HG02798 (cell line): ENCODE measurements around the gene ATP5PD.
"Not testable (repeated sequence)": the region's sequence is repeated elsewhere in the genome, so short reads cannot be mapped to it uniquely, and the experiment has no call there.

Experiments
- ATAC-seq: cut with Tn5 transposase; IDR thresholded peaks from one replicate; pipeline ENCODE4 v1.9.1; 2021; ENCODE audit warnings: mild to moderate bottlenecking; ENCODE audit not compliant: unreplicated experiment, poor library complexity

ATP5PD gene

DNA sequence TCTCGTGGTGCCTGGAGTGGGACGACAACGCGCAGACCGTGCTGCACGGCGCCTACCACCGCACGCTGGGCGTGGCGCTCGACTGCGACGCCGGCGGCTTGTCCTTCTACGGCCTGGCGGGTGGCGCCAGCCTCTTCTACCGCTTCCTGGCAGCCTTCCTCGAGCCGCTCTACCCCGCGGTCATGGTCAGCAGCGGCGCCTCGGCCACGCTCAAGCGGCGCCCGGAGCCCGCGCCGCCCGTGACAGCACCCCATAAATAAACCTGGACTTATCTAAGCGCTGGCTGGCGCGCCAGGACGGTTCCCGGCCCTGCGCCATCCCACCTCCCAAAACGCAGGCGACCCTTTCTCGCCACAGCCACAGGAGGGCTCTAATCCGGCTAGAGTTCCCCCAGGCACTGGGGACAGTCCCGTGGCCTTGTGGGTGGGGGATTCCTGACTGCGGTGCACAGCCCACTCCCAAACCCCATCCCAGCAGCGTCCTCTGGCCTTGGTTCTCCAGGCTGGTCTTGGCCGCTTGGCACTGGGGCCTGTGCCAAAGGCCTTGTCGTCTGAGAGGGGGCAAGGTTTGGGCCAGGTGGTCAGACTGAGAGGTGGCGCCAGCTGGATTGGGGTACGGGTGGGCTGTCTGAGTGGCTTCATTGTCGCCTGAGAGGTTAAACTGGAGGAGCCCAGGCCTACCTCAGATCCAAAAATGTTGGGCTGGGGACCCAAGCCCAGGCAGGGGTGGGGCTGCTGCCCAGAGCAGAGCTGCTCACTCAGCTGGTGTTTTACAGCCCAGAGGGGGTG lies 30.9 kb upstream of the ATP5PD start:
- peak; percentile 48 for ATAC-seq

DNA sequence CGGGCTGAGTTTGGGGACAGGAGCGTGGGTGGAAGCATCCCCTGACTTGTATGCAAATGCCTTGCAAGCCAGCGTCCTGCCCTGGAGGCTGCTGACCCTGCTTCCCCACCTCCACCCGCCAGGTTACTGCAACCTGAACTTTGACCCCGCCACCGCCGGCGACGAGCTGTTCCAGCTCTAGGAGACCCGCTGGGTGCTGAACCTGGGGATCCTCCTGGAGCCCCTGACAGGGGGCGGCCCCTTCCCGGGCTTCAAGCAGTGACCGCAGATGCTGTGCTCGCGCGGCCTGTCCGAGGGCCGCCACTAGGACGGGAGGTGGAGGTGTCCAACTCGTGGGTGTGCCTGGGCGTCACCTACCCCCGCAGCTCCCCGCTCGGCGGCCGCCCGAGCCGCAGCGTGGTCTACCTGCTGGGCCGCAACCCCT lies 30.3 kb upstream of the ATP5PD start:
- no peak for ATAC-seq

DNA sequence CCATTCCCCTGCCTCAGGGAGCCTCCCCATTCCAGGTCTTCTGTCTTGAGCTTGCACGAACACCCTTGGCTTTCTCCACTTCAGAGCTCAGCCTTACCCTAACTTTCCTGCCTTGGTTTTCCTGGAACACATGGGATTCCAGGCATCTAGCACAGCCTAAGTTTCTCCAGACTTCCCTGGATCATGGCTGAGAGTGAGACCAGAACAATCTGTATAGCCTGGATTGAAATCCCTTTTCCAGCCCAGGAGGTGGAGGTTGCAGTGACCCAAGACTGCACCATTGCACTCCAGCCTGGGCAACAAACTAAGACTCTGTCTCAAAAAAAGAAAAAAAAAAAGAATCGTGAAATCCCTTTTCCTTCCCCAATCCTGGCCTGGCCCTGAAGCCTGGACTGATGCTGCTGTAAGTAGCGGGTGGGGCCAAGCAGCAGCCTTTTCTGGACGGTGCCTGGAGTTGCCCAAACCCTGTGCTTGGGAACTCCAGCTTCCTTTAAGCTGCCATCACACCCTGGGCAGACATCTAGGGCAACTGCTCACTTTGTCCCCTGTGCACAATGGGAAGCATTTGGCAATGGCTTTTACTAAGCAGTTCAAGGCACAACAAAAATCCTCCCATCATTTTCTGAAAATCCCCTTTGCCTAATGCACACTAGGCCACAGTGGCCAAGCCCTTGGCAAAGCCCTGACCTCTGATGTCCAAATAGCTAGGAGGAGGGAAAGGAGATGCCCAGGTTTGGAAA lies 29.0 kb upstream of the ATP5PD start:
- ATAC-seq, result no peak

DNA sequence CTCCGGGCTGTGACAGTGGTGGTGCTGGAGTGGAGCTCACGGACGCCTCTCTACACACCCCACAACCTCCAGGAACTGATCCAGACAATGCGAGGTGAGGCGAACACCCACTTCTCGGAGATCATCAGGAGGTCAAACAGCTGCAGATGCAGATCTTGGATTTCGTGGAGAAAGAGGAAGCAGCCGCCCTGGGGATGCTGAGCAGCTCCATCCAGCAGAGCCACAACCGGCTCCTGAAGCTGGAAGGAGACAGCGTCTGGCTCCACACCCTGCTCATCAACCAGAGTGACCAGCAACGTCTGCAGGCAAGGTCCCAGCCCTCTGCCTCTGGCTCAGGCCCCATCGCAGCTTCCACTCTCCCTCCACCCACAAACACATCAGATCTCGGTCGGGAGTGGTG lies 27.8 kb upstream of the ATP5PD start:
- ATAC-seq, result no peak

DNA sequence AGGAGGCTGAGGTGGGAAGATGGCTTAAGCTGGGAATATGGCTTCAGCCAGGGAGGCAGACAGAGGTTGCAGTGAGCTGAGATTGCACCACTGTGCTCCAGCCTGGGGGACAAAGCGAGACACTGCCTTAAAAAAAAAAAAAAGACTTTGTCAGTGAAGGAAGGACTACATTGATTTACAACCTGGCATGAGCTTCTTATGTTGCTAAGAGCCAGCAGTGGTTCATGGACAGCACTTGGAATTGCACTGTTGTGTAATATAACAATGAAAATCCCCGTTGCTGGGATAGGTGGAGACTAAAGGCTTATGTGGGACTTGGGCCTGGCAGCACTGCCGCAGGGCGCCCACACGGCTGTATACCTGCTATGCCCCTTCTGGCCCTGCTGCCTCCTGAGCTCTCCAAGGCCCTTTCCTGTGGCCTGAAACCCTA lies 26.9 kb upstream of the ATP5PD start:
- ATAC-seq, result no peak

DNA sequence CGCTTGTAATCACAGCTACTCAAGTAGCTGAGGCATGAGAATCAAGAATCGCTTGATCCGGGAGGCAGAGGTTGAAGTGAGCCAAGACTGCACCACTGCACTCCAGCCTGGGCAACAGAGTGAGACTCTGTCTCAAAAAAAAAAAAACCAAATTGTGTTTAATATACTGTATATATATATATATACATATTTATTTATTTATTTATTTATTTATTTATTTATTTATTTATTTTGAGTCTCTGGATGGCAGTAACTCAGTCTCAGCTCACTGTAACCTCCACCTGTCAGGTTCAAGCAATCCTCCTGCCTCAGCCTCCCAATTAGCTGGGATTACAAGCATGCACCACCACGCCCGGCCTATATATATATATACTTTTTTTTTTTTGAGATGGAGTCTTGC lies 26.1 kb upstream of the ATP5PD start:
- not testable (repeated sequence) for ATAC-seq

DNA sequence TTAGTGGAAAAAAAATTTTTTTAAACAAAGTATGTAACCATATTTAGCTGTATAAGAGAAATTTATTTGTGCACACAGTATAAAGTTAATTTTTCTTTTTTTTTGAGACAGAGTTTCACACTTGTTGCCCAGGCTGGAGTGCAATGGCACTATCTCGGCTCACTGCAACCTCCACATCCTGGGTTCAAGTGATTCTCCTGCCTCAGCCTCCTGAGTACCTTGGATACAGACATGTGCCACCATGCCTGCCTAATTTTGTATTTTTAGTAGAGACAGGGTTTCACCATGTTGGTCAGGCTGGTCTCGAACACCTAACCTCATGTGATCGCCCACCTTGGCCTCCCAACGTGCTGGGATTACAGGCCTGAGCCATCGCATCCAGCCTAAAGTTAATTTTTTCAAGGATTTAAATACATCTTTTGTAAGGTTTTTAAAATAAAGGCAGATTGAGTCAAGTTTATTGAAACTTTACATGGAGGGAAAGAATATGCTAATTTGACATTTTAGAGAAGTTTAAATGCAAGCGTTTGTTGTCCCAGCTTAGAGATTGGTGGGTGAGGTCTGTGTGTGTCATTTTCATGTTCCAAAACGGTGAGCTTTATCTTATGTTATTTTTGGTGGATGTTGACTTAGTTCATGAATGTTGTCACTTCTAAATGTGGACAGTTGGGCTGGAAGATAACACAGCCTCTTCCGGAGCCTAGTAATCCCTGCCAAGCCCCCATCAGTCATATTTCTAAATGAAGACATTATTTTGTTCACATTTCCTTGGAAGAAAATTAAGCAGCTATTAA lies 24.9 kb upstream of the ATP5PD start:
- not testable (repeated sequence) for ATAC-seq

DNA sequence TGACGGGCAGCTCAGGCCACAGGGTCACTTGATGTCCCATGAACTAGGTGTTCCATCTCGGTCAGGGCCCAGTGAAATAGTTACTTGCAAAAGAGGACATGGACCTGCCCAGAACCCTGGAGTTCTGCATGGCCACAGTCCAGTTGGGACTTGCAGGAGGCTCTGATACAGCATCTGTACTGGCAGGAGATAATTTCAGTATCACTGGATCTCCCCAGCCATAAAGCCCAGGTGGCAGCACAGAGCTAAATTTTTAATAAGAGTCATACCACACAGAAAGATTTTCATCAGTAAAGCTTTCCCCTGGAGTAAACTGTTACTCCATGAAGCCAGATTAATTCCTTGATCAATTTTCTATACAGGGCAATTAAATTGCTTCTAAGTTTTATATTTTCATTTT lies 23.0 kb upstream of the ATP5PD start:
- no peak for ATAC-seq

DNA sequence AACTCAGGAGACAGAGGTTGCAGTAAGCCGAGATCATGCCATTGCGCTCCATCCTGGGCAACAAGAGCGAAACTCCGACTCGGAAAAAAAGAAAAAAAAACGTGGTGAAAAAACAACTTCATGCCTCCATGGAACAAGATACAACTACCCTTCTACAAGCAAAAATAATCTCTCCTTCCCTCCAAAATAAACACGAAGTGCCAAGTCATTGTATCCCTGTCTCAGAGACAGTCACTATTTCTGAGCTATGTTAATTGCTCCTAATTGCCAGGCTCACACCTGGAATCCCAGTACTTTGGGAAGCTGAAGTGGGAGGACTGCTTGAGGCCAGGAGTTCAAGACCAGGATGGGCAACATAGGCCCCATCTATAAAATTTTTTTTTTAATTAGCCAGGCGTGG lies 22.0 kb upstream of the ATP5PD start:
- ATAC-seq, result no peak

DNA sequence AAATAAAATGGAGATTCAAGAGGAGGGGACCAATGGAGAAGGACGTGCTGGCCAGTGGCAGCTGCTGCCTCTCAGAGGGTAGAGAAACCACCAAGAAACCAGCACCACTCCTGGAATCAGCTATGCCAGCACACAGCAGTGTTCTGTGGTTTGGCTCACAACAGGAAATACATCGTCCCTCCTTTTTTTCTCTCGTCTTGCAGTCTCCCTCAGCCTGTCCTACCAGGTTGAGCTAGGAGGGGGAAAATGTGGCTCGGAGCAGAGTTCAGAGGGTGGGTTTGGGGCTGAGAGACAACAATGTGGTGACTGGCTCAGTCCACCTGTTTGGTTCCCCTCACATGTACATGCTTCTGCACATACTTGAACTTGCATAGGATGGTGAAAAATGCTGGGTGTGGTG lies 21.1 kb upstream of the ATP5PD start:
- ATAC-seq, result no peak

DNA sequence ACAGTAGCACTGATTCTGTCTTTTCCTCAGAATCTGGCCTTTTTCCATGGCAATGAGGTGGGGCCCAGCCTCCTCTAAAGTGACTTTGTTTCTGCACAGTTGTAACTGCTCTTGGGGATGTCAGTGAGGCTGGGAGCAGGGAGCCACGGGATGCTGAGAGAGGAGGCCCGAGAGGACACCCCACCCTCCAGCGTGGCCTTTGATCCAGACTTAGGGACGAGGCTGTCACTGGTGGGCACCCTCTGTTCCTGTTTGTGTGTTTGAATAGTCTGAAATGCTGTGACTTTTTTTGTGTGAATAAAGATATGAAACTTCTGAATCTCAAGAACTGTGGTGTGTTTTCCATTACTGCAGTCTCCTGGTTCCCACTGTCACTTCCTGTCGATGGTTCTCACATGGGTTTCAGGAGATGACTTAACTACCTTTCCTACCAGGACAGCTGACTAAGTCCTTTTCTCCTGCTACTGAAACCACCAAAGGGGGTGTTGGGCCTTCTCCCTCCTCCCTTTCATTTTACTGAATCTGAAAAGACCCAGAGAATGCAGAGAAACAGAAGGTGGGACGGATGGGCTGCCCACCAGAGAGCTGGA lies 18.9 kb upstream of the ATP5PD start:
- no peak for ATAC-seq

DNA sequence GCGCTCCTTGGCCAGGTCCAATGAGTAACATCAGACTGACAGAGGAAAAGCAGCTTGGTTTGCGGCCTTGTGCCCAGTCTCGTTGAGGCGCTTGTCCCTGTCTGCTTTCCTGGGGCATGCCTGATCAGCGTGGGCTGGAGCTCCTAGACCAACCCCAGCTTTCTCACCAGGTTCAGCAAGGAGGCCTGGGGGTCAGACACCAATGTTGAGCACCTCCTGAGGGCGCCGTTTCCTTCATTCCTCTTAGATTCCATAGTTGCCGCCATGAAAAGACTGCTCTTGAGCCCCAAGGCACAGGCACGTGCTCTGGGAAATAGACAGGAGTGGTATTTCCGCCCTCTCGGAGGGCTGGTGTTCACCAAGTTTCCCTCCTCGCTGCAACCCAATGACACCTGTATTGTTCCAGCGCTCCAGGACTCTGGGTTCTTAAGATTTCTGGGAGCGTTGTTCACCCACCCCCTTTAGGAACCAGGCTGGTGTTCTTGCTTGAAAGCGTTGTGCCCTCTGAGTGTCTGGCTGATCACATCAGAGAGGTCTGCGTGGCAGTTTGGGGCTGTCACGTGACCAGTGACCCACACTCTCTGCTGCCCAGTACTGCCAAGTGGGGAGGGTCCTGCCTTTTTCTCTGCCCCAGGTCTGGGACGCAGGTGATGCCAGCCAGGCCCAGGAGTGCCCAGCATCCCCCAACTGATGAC lies 18.2 kb upstream of the ATP5PD start:
- ATAC-seq, result no peak

DNA sequence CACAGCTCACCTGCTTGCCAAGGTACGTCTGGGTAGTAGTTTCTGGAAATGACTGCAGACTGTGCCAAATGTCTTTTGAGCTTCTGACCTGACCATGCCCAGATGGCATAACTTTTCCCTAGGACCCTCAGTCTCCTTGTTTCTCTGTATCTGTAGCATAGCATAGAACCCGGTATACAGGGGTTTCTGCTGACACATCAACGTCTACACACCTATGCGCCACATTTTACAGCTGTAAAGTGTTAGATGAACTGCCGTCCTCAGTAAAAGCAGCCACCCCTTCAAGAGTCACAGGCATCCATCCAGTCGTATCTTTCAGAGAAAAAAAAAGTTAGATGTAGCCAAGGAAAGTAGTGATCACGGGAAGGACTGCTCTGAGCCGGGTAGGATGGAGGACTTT lies 17.7 kb upstream of the ATP5PD start:
- ATAC-seq, result no peak

DNA sequence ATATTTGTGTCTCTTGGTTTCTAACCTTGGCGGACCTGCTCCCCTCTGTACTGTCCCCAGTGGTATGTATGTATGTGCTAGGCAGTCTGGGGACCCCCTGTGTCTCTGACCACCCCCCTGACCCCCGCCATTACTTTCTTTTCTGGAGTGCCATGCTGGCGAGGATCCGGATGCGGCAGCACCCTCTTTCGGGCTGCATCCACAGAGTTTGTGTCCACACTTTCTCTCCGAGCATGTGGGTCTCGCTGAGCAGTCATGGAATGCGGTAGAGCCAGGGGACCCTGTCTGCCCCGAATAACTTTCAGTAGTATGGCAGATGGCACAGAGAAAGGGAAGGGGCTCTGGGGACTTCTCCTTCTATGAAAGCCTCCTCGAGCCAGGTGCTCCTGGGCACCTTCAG lies 17.3 kb upstream of the ATP5PD start:
- no peak for ATAC-seq

DNA sequence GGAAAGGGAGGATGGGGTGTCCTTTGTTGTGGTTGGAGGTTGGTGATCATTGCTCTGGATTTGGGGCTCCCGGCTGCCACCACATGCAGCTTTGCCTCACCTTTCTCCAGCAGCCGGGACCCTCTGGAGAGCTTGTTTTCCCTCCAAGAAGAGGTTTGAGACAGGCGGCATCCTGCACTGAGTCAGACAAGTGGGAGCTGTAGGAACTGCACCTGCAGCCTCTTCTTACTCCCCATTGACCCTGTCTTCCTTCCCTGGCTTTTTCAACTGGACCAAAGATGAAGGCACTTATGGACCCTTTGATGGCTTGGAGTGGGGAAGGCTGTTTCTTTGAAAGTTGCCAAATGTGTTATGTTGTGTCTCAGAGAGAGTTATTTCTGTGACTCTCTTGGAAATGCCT lies 16.9 kb upstream of the ATP5PD start:
- ATAC-seq, result no peak

DNA sequence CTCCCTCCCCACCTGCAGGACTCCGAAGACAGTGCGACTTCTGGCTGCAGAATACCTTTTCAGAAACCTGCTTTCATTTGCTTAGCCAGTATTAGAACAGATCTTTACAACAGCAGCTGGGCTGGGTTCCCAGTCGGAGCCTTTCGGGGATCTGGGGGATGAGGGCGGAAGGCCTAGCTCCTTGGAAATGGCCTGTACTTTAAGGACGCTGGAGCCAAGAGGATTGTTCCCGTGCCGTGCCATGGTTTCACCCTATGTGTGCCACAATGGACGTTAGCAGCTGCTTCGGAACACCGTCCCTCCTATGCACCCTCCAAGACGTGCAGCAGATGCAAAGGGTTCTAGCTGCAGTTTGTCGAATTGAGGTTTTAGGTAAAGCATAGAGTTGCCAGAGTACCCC lies 16.4 kb upstream of the ATP5PD start:
- no peak for ATAC-seq

DNA sequence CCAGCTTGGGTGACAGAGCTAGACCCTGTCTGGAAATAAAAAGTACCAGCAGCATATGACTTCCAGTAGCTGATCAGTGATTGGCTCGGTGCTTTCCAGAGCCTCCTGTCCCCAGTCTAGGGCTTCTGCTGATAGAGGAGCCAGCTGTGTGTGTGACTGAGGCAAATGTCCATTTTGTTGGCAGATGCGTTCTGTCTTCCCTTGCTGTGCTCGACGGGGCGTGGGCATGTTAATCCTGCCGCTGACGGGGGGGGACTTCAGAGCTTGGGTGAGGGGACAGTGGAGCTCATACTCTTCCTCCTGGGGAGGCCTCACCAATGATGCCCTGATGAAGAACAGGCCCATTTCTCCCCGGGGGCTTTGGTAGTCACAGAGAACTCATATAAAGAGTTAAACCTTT lies 14.8 kb upstream of the ATP5PD start:
- ATAC-seq, result no peak

DNA sequence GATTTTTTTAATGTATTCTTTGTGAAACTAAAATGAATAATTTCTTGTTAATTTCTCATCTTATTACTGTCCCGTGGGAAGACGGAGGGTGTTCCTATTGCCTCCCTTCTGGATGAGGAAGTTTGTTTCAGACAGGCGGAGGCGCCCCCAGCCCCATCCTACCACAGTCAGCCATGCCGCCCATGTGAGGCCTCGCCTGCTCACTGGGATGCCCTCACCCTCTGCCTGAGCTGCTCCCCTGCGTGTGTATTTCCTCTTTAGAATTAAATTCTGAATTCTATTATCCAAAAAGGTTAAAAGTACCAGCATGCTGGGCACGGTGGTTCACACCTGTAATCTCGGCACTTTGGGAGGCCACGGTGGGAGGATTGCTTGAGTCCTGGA lies 14.3 kb upstream of the ATP5PD start:
- no peak for ATAC-seq

DNA sequence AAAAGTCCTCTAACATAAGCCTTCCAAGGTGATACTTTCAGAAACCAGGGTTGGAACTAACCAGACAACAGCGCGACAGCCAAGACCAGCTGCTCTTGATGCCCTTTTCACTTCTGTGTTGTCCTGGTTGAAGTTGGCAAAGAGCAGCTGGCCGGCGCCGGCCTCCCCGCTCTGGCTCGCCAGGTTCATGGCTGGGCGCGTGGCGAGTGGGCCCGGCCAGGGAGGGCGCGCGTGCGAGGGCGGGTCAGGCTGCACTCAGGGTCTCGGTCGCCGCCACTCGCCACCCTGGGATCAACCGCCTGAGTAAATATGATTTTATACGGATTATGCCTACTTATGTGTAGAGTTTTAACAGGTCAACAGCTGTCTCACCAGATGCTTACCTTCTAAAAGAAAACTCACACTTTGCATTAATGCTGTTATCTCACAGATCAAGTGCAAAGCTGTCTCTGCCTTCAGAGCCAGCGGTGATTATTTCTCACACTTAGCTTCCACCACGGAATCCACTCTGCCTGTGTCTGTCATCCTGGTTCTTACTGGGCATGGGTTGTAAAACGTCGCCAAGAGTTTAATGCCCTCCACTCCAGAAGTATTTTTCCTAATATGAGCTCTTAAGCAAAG lies 13.8 kb upstream of the ATP5PD start:
- no peak for ATAC-seq
